Fibroblast of gingiva (primary cell): ENCODE results near the gene TAC3.
"Not testable (repeated sequence)": the region's sequence is repeated elsewhere in the genome, so short reads cannot be mapped to it uniquely, and the experiment has no call there.

Experiments used
- DNase-seq: peaks from one replicate; pipeline ENCODE4 v3.0.0-alpha.2; 2011; ENCODE audit warnings: low read depth

The TAC3 gene

GRCh38 chr12:56982578-56983236, 33.6 kb downstream of the TAC3 start:
- not testable (repeated sequence) for DNase-seq

- DNase-seq = no peak
Observed at GRCh38 chr12:56980941-56981530, 35.3 kb downstream of the TAC3 start.

- DNase-seq = no peak
Observed at GRCh38 chr12:56980268-56980667, 36.1 kb downstream of the TAC3 start.

- DNase-seq = no peak
Observed at GRCh38 chr12:56979628-56980027, 36.7 kb downstream of the TAC3 start.

- DNase-seq = no peak
Observed at GRCh38 chr12:56978397-56979138, 37.8 kb downstream of the TAC3 start.

GRCh38 chr12:56977361-56977760, 39.0 kb downstream of the TAC3 start:
- not testable (repeated sequence) for DNase-seq

GRCh38 chr12:56974224-56974623, 42.1 kb downstream of the TAC3 start:
- not testable (repeated sequence) for DNase-seq

GRCh38 chr12:56968910-56969309, 47.4 kb downstream of the TAC3 start:
- DNase-seq = not testable (repeated sequence)

- not testable (repeated sequence) for DNase-seq
Observed at GRCh38 chr12:56965997-56966642, 50.2 kb downstream of the TAC3 start.

- not testable (repeated sequence) for DNase-seq
Observed at GRCh38 chr12:56965124-56965523, 51.2 kb downstream of the TAC3 start.

GRCh38 chr12:56963557-56963956, 52.8 kb downstream of the TAC3 start:
- DNase-seq = not testable (repeated sequence)

- not testable (repeated sequence) for DNase-seq
Observed at GRCh38 chr12:56962247-56962646, 54.1 kb downstream of the TAC3 start.
